Transverse colon (tissue), 4 donors: ENCODE measurements around the gene ABHD12. TPM values are rescaled to one million over a fixed set of nuclear protein-coding genes. Genes with fewer than 3 reads are reported as not detected.

Experiments
- DNase-seq: peaks from one replicate; pipeline ENCODE4 v3.0.0-alpha.2; 2019
- H3K27ac ChIP-seq, 4 donors: fragments of 200-600 bp; sonication (generic); 2 replicates each; pipeline ENCODE4 v1.5.1; 2016 to 2018; ENCODE audit warnings: inconsistent platforms in 4 of 4
- H3K27me3 ChIP-seq: fragments of 200-600 bp; sonication (generic); 2 replicates; pipeline ENCODE4 v1.5.1; 2017; ENCODE audit warnings: inconsistent platforms
- H3K36me3 ChIP-seq, 4 donors: fragments of 200-600 bp; sonication (generic); 2 replicates each; pipeline ENCODE4 v1.5.1; 2017 to 2019; ENCODE audit warnings: inconsistent platforms in 4 of 4
- H3K4me1 ChIP-seq, 4 donors: fragments of 200-600 bp; sonication (generic); 2 replicates each; pipeline ENCODE4 v1.5.1; 2017 to 2020; ENCODE audit warnings: inconsistent platforms in 4 of 4
- H3K4me3 ChIP-seq, 4 donors: fragments of 200-600 bp; sonication (generic); 1 replicate in 1 of 4; 2 replicates in 3 of 4; pipeline versions ENCODE4 v1.5.1 to v1.6.1; 2017 to 2019; ENCODE audit warnings: inconsistent platforms in 4 of 4
- H3K9me3 ChIP-seq, 2 donors: fragments of 200-600 bp; sonication (generic); 2 replicates each; pipeline ENCODE4 v1.5.1; 2017 to 2019; ENCODE audit warnings: inconsistent platforms in 2 of 2
- EP300 ChIP-seq: sonication (generic); formaldehyde crosslinking; IDR thresholded peaks from one replicate; pipeline ENCODE4 v1.6.1; 2017; ENCODE audit warnings: antibody characterized with exemption, low read depth
- POLR2A ChIP-seq: fragments of 450-650 bp; IDR thresholded peaks from one replicate; pipeline ENCODE4 v1.6.1; 2016; ENCODE audit warnings: antibody characterized with exemption, mild to moderate bottlenecking, moderate library complexity
- POLR2AphosphoS5 ChIP-seq, 3 donors: sonication (generic); formaldehyde crosslinking; IDR thresholded peaks; one replicate each; pipeline ENCODE4 v1.6.1; 2016; ENCODE audit warnings: antibody characterized with exemption in 3 of 3
- WGBS, 2 donors: methylation state at CpG; one replicate each; pipeline ENCODE4 v1.1.5; 2018; ENCODE audit warnings: low coverage in 1 of 2; 5-methylcytosine and 5-hydroxymethylcytosine counted together
- in situ Hi-C, 4 donors: fragments of 200-750 bp; cut with MboI; loops; one replicate each; pipeline versions ENCODE4 v1.15.0 to v1.15.1; 2017; ENCODE audit warnings: low sequenced_read_pairs in 3 of 4, low pct_ligation_motif_present in 1 of 4, low pct_unique_long_range_greater_than_20kb in 1 of 4
- intact Hi-C: fragments of 100-400 bp; cut with DNase I; formaldehyde crosslinking; loops from one replicate; pipeline ENCODE4 v1.15.1; 2023; ENCODE audit warnings: low total_unique reads
- total RNA-seq, 4 donors: library from RNA; depleted of rRNA; stranded (reverse); fragments of >200 nt; gene quantifications; one replicate each; pipeline ENCODE4 v1.1.0, GENCODE V29; 2016
- TF ChIP-seq, protein P1 (sequence below), 5 experiments: fragments of 200-600 bp in 3 of 5; fragments of 450-650 bp in 2 of 5; sonication (generic) in 3 of 5; IDR thresholded peaks; 1 replicate in 2 of 5; 2 replicates in 3 of 5; pipeline ENCODE4 v1.5.1; 2016 to 2017; ENCODE audit warnings: antibody characterized with exemption in 5 of 5, inconsistent platforms in 3 of 5, mild to moderate bottlenecking in 2 of 5, moderate library complexity in 1 of 5

ABHD12 gene
- total RNA-seq, 4 donors from 2014 or later = 67.3 to 103 (median 73.4) TPM

- Histone ChIP-seq H3K4me1 (peaks cover 52 to 92% (median 78%) of the 10 kb centered on the region in 4 donors), H3K4me3 (no peak overlapping the region), H3K36me3 (no peaks in the 10 kb centered on the region), H3K9me3 (no peaks in the 10 kb centered on the region), H3K27me3 (no peaks in the 10 kb centered on the region), H3K27ac (peak overlapping the region; percentile 61 to 97 (median 80))
- TF ChIP-seq, protein P1, sequence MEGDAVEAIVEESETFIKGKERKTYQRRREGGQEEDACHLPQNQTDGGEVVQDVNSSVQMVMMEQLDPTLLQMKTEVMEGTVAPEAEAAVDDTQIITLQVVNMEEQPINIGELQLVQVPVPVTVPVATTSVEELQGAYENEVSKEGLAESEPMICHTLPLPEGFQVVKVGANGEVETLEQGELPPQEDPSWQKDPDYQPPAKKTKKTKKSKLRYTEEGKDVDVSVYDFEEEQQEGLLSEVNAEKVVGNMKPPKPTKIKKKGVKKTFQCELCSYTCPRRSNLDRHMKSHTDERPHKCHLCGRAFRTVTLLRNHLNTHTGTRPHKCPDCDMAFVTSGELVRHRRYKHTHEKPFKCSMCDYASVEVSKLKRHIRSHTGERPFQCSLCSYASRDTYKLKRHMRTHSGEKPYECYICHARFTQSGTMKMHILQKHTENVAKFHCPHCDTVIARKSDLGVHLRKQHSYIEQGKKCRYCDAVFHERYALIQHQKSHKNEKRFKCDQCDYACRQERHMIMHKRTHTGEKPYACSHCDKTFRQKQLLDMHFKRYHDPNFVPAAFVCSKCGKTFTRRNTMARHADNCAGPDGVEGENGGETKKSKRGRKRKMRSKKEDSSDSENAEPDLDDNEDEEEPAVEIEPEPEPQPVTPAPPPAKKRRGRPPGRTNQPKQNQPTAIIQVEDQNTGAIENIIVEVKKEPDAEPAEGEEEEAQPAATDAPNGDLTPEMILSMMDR (IDR thresholded peaks at IDR 0.05) = no peak
- TF ChIP-seq POLR2A (no peak), EP300 (no peak), POLR2AphosphoS5 (IDR thresholded peaks at IDR 0.05) (no peak)
- in situ Hi-C loops (no loop called here), intact Hi-C loops (no loop called here)
- 56 to 81% methylated on average over 2 to 5 of the region's 5 CpGs for WGBS, 2 donors
- DNase-seq = peak; percentile 3
Measured at GRCh38 chr20:25254571-25254970, 136.1 kb downstream of the ABHD12 start.

- H3K4me3 ChIP-seq = no peak overlapping the region
- in situ Hi-C loops = no loop called here
- peak; percentile 8 for DNase-seq
- 81 to 82% methylated on average over 7 to 11 of the region's 11 CpGs for WGBS, 2 donors
- no peaks in the 10 kb centered on the region for H3K27me3 ChIP-seq
- peak overlapping the region; percentile 92 to 98 (median 98) for H3K27ac ChIP-seq
- peaks cover 52 to 98% (median 84%) of the 10 kb centered on the region in 4 donors for H3K4me1 ChIP-seq
- H3K9me3 ChIP-seq = no peaks in the 10 kb centered on the region
- H3K36me3 ChIP-seq = no peaks in the 10 kb centered on the region
- TF ChIP-seq POLR2AphosphoS5 (IDR thresholded peaks at IDR 0.05) = no peak
- intact Hi-C loops = no loop called here
Measured at GRCh38 chr20:25253606-25254275, 136.9 kb downstream of the ABHD12 start.

- H3K27ac ChIP-seq = peak overlapping the region; percentile 92 to 98 (median 98)
- no peaks in the 10 kb centered on the region for H3K9me3 ChIP-seq
- no peaks in the 10 kb centered on the region for H3K36me3 ChIP-seq
- peak; percentile 57 for DNase-seq
- no peaks in the 10 kb centered on the region for H3K27me3 ChIP-seq
- in situ Hi-C loops = no loop called here
- 47 to 81% methylated on average over 3 to 6 of the region's 6 CpGs for WGBS, 2 donors
- H3K4me3 ChIP-seq = no peak overlapping the region
- intact Hi-C loops = no loop called here
- H3K4me1 ChIP-seq = peaks cover 52 to 90% (median 79%) of the 10 kb centered on the region in 4 donors
- no peak for TF ChIP-seq POLR2A
- TF ChIP-seq, protein P1 (IDR thresholded peaks at IDR 0.05) = no peak
- no peak for TF ChIP-seq EP300
- peak in 2 of 3 donors; percentile 6 to 57 for TF ChIP-seq POLR2AphosphoS5 (IDR thresholded peaks at IDR 0.05)
Measured at GRCh38 chr20:25252686-25253421, 137.8 kb downstream of the ABHD12 start.

DNA sequence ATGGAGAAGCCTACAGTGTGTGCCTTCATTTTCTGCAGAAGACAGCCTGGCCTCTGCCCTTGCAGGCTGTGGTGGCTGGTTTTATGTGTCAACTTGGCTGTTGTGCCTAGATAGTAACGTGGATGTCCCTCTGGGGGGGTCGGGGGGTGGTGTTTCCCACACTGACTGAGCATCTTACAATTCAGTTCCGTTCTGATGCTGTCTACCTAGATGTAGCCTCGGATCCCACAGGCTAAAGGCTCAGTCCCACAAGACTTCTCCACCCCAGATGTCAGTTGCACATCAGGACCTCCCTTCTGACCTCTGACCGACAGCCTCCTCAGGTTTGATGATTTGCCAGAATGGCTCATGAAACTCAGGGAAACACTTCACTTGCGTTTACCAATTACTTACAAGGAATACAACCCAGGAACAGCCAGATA, 138.4 kb downstream of the ABHD12 start:
- TF ChIP-seq POLR2AphosphoS5 (IDR thresholded peaks at IDR 0.05) (no peak), POLR2A (no peak), EP300 (no peak)
- TF ChIP-seq, protein P1 (IDR thresholded peaks at IDR 0.05) = no peak
- 59% methylated on average over 6 of the region's 6 CpGs; no CpG with 5 or more reads in 1 of the 2 donors for whole genome bisulfite sequencing, 2 donors
- H3K27me3 ChIP-seq = no peaks in the 10 kb centered on the region
- peak; percentile 39 for DNase-seq
- peak overlapping the region; percentile 92 to 98 (median 98) for H3K27ac ChIP-seq
- intact Hi-C loops = no loop called here
- H3K4me3 ChIP-seq = peak overlapping the region in 1 of 4 donors; percentile 2
- in situ Hi-C loops = no loop called here
- no peaks in the 10 kb centered on the region for H3K36me3 ChIP-seq
- H3K4me1 ChIP-seq = peaks cover 49 to 84% (median 76%) of the 10 kb centered on the region in 4 donors
- H3K9me3 ChIP-seq = no peaks in the 10 kb centered on the region
